ENCODE data around the gene SVOP.

DNA sequence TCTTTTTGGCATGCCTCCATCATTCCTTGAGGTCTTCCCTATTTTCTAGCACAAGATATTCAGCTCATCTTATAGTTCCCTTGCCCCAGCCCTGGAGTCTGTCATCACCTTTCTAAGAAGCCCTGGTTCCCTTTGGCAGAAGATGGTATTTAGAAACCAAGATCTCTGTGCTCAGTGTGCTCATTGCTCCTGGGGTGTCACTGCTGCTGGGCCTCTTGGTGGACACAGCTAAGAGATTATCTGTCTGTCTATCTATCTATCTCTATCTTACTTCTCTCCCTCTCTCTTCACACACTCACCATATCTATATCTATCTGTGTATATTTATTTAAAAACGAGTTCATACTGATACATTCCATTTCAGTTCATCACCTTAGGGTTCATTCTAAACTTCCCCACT is 73.8 kb downstream of the SVOP start:
- TF ChIP-seq POLR2A (IDR thresholded peaks at IDR 0.05): no peak
- TF ChIP-seq, protein P1, sequence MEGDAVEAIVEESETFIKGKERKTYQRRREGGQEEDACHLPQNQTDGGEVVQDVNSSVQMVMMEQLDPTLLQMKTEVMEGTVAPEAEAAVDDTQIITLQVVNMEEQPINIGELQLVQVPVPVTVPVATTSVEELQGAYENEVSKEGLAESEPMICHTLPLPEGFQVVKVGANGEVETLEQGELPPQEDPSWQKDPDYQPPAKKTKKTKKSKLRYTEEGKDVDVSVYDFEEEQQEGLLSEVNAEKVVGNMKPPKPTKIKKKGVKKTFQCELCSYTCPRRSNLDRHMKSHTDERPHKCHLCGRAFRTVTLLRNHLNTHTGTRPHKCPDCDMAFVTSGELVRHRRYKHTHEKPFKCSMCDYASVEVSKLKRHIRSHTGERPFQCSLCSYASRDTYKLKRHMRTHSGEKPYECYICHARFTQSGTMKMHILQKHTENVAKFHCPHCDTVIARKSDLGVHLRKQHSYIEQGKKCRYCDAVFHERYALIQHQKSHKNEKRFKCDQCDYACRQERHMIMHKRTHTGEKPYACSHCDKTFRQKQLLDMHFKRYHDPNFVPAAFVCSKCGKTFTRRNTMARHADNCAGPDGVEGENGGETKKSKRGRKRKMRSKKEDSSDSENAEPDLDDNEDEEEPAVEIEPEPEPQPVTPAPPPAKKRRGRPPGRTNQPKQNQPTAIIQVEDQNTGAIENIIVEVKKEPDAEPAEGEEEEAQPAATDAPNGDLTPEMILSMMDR (IDR thresholded peaks at IDR 0.05): no peak

Measured in body of pancreas (tissue), 4 donors.